Measurements from ENCODE around the gene GPR107. TPM values are rescaled to one million over a fixed set of nuclear protein-coding genes. Genes with fewer than 3 reads are reported as not detected.
A peak's percentile ranks its signal among the peaks of the same experiment; 100 is the strongest.

GPR107 gene
- total and polyA plus RNA-seq, 7 donors = 3.6 to 34.1 (median 19.6) TPM

DNA sequence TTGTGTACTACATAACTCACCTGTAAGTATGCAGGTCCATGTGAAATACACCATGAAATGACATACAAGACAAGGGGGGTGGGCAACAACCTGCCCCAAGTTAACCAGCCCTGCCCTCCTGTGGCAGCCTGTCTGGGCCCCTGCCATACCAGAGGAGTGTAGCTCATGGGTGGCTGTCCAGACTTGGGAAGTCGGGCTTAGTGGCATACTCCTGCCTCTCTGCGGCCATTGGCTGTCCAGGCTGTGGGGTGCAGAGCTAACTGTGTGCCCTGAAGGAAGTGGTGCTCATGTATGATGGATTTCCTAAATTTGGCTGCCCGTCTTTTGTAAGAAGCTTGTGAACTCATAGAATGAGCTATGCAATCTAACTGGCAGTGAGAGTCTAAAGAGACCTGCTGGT, 47.0 kb downstream of the GPR107 start:
- intact Hi-C loops (cut with DNase I) = no loop called here
- TF ChIP-seq POLR2A (IDR thresholded peaks at IDR 0.05) = no peak
- no peak for TF ChIP-seq POLR2AphosphoS5 (IDR thresholded peaks at IDR 0.05)
- TF ChIP-seq, protein P1, sequence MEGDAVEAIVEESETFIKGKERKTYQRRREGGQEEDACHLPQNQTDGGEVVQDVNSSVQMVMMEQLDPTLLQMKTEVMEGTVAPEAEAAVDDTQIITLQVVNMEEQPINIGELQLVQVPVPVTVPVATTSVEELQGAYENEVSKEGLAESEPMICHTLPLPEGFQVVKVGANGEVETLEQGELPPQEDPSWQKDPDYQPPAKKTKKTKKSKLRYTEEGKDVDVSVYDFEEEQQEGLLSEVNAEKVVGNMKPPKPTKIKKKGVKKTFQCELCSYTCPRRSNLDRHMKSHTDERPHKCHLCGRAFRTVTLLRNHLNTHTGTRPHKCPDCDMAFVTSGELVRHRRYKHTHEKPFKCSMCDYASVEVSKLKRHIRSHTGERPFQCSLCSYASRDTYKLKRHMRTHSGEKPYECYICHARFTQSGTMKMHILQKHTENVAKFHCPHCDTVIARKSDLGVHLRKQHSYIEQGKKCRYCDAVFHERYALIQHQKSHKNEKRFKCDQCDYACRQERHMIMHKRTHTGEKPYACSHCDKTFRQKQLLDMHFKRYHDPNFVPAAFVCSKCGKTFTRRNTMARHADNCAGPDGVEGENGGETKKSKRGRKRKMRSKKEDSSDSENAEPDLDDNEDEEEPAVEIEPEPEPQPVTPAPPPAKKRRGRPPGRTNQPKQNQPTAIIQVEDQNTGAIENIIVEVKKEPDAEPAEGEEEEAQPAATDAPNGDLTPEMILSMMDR (IDR thresholded peaks at IDR 0.05) = no peak
- no peak for TF ChIP-seq EP300 (IDR thresholded peaks at IDR 0.05)
- Histone ChIP-seq H3K27me3 (no peaks in the 10 kb centered on the region), H3K4me3 (no peak overlapping the region), H3K4me1 (no peaks in the 10 kb centered on the region), H3K27ac (no peak overlapping the region), H3K9me3 (no peaks in the 10 kb centered on the region), H3K36me3 (peaks cover 8 to 89% (median 38%) of the 10 kb centered on the region in 4 donors)
- peak; percentile 47 for DNase-seq
- WGBS, 2 donors = 94 to 97% methylated on average over 3 of the region's 3 CpGs

DNA sequence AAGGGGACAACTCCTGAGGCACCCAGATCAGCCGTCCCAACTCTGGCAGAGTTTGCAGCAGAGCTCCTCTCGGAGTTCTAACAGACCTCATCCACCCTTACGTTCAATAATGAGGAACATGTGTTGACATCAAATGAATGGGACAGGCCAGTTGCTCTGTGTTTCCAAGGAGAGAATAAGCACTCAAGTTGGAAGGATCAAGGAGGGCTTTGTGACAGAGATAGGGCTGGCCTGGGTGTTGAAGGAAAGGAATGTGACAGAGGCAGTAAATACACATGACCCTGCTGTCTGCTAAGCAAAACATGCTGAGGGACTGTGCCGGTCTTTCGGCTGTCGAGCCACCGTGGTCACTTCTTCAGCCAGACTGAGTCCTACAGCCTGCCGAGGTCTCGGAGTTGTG, 48.2 kb downstream of the GPR107 start:
- peak; percentile 30 for DNase-seq
- Histone ChIP-seq H3K27ac (peak overlapping the region in 1 of 4 donors; percentile 9), H3K9me3 (no peaks in the 10 kb centered on the region), H3K36me3 (peaks cover 8 to 93% (median 38%) of the 10 kb centered on the region in 4 donors), H3K4me1 (peaks cover 0 to 3% (median 1%) of the 10 kb centered on the region in 4 donors), H3K4me3 (no peak overlapping the region), H3K27me3 (no peaks in the 10 kb centered on the region)
- intact Hi-C loops (cut with DNase I) = no loop called here
- 94 to 96% methylated on average over 9 of the region's 9 CpGs for WGBS, 2 donors
- TF ChIP-seq, protein P1 (IDR thresholded peaks at IDR 0.05) = no peak
- TF ChIP-seq EP300 (IDR thresholded peaks at IDR 0.05) = no peak
- TF ChIP-seq POLR2A (IDR thresholded peaks at IDR 0.05) = no peak
- no peak for TF ChIP-seq POLR2AphosphoS5 (IDR thresholded peaks at IDR 0.05)

DNA sequence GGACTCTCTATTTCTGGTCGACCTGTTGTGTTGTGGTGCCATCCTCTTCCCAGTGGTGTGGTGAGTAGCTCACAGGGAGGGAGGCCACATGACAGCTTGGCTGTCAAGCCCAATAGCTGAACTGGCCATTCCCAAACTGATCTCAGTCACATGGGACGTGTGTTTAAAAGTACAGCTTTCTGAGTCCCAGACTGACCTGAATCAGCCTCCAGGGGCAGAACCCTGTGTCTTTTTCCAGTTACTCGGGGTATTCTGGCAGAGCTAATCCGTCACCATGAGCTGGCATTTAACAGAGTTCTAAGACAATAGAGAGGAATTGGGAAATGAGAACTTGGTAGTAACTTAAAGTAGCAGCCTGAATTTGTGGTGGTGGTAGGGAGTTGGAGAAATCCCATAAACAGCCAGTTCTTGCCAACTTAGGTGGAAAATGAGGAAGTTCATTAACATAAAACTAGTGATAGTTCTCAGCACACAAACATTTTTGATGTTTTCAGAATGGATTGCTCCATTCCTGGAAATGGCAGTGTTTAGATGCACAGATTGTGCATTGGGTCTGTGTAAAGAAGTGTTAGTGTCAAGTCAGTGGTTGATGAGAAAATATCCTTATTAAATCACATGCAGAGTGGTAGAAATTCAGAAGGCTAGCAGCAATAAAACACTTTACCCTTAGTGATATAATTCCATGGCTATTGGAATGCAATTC, 50.9 kb downstream of the GPR107 start:
- Histone ChIP-seq H3K4me1 (peaks cover 0 to 14% (median 9%) of the 10 kb centered on the region in 4 donors), H3K9me3 (no peaks in the 10 kb centered on the region), H3K27ac (peak overlapping the region in 3 of 4 donors; percentile 11 to 90 (median 15)), H3K36me3 (peaks cover 8 to 76% (median 36%) of the 10 kb centered on the region in 4 donors), H3K27me3 (no peaks in the 10 kb centered on the region), H3K4me3 (no peak overlapping the region)
- intact Hi-C loops (cut with DNase I) = loop anchor here (5.0 kb wide), 1 partner anchor 217 kb away; no protein-coding TSS in a partner anchor
- 88 to 90% methylated on average over 4 of the region's 4 CpGs for WGBS, 2 donors
- no peak for DNase-seq
- TF ChIP-seq, protein P1 (IDR thresholded peaks at IDR 0.05) = no peak
- TF ChIP-seq POLR2A (IDR thresholded peaks at IDR 0.05) (no peak), EP300 (IDR thresholded peaks at IDR 0.05) (no peak), POLR2AphosphoS5 (IDR thresholded peaks at IDR 0.05) (no peak)

DNA sequence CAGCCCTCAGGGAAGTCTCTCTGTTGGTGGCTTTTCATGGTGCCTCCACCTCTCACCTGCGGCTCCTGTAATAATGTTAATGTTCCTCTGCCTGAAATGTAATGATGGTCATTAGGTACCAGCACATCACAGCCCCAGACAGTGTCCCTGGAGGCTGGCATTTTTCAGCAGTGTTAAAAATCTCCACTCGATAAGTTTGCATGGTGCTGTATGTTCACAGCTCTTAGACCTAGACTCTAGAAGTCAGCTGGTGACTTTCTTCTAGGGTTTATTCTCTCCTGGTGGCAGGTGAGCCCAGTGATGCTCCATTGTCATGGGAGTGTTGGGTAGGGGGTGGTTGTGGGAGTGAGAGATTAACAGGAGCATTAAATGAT, 53.1 kb downstream of the GPR107 start:
- TF ChIP-seq POLR2AphosphoS5 (IDR thresholded peaks at IDR 0.05) (no peak), POLR2A (IDR thresholded peaks at IDR 0.05) (no peak), EP300 (IDR thresholded peaks at IDR 0.05) (no peak)
- TF ChIP-seq, protein P1 (IDR thresholded peaks at IDR 0.05) = no peak
- Histone ChIP-seq H3K27ac (peak overlapping the region; percentile 44 to 90 (median 79)), H3K27me3 (no peaks in the 10 kb centered on the region), H3K36me3 (peaks cover 0 to 57% (median 18%) of the 10 kb centered on the region in 4 donors), H3K4me1 (peaks cover 0 to 36% (median 28%) of the 10 kb centered on the region in 4 donors), H3K9me3 (no peaks in the 10 kb centered on the region), H3K4me3 (no peak overlapping the region)
- WGBS, 2 donors = 94 to 97% methylated on average over 2 of the region's 2 CpGs
- no peak for DNase-seq
- intact Hi-C loops (cut with DNase I) = loop anchor here (1.0 to 5.0 kb wide), 2 partner anchors 129 to 220 kb away; no protein-coding TSS in a partner anchor
